Fibroblast of skin of back (primary cell): Measurements from ENCODE around the gene PRB4. TPM values are rescaled to one million over a fixed set of nuclear protein-coding genes. Genes with fewer than 3 reads are reported as not detected.
"Not testable (repeated sequence)": the region's sequence is repeated elsewhere in the genome, so short reads cannot be mapped to it uniquely, and the experiment has no call there.

Experiments used
- DNase-seq: peaks from one replicate; pipeline ENCODE4 v3.0.0-alpha.2; 2013
- polyA plus RNA-seq, 2 experiments: library from polyadenylated mRNA; unstranded; fragments of 120-200 nt; gene quantifications; one replicate each; pipeline ENCODE4 v1.2.1, GENCODE V29; 2013; ENCODE audit not compliant: insufficient read length in 2 of 2

The PRB4 gene
- polyA plus RNA-seq (2013, experiment 1 of 2; ENCODE audit: insufficient read length) = not detected
- not detected for polyA plus RNA-seq (2013, experiment 2 of 2; ENCODE audit: insufficient read length)

- DNase-seq = no peak
Observed at GRCh38 chr12:11310336-11310735, at the start of gene PRB4. PRB4 (minus strand) TSS chr12:11310436; CDS start chr12:11310398, 38 bp downstream.

GRCh38 chr12:11351736-11352135 lies 41.5 kb upstream of the PRB4 start:
- DNase-seq = not testable (repeated sequence)

- no peak for DNase-seq
Observed at GRCh38 chr12:11348439-11348838, 38.2 kb upstream of the PRB4 start.

GRCh38 chr12:11347810-11348209 lies 37.6 kb upstream of the PRB4 start:
- no peak for DNase-seq

GRCh38 chr12:11344500-11344899 lies 34.3 kb upstream of the PRB4 start:
- DNase-seq = no peak

- no peak for DNase-seq
Observed at GRCh38 chr12:11324426-11324825, 14.2 kb upstream of the PRB4 start.

- DNase-seq = no peak
Observed at GRCh38 chr12:11321980-11322379, 11.7 kb upstream of the PRB4 start.

- DNase-seq = no peak
Observed at GRCh38 chr12:11307143-11307542, 3.1 kb downstream of the PRB4 start.

- DNase-seq = no peak
Observed at GRCh38 chr12:11273449-11273848, 36.8 kb downstream of the PRB4 start.

GRCh38 chr12:11269607-11270006 lies 40.6 kb downstream of the PRB4 start, which contains the start of gene PRB3:
PRB3 (minus strand) TSS chr12:11269707; CDS start chr12:11269669, 38 bp downstream.
- DNase-seq = no peak

GRCh38 chr12:11264501-11264900 lies 45.7 kb downstream of the PRB4 start:
- DNase-seq = no peak
